ENCODE measurements around the gene PLXNA4.

The PLXNA4 gene

GRCh38 chr7:132145466-132145865, 430.8 kb downstream of the PLXNA4 start:
- no peak for ATAC-seq
- no peak overlapping the region for H3K27ac Mint-ChIP-seq
- no peaks in the 10 kb centered on the region for H3K9me3 Mint-ChIP-seq
- H3K4me3 Mint-ChIP-seq = no peak overlapping the region
- no peak for DNase-seq (ENCODE audit: low spot score in 2 of 2)
- H3K4me1 Mint-ChIP-seq = no peaks in the 10 kb centered on the region
- H3K36me3 Mint-ChIP-seq = no peaks in the 10 kb centered on the region

GRCh38 chr7:132145063-132145462, 431.2 kb downstream of the PLXNA4 start:
- no peak for DNase-seq (ENCODE audit: low spot score in 2 of 2)
- H3K9me3 Mint-ChIP-seq = no peaks in the 10 kb centered on the region
- no peak for ATAC-seq
- H3K27ac Mint-ChIP-seq = no peak overlapping the region
- no peaks in the 10 kb centered on the region for H3K36me3 Mint-ChIP-seq
- H3K4me1 Mint-ChIP-seq = no peaks in the 10 kb centered on the region
- no peak overlapping the region for H3K4me3 Mint-ChIP-seq

- no peak overlapping the region for H3K27ac Mint-ChIP-seq
- H3K4me1 Mint-ChIP-seq = no peaks in the 10 kb centered on the region
- ATAC-seq (no peak), DNase-seq (ENCODE audit: low spot score in 2 of 2) (no peak)
- no peak overlapping the region for H3K4me3 Mint-ChIP-seq
- H3K36me3 Mint-ChIP-seq = no peaks in the 10 kb centered on the region
- H3K9me3 Mint-ChIP-seq = no peaks in the 10 kb centered on the region
Measured at GRCh38 chr7:132142006-132142405, 434.3 kb downstream of the PLXNA4 start.

GRCh38 chr7:132141109-132141508, 435.2 kb downstream of the PLXNA4 start:
- no peaks in the 10 kb centered on the region for H3K9me3 Mint-ChIP-seq
- H3K36me3 Mint-ChIP-seq = no peaks in the 10 kb centered on the region
- no peak for DNase-seq (ENCODE audit: low spot score in 2 of 2)
- ATAC-seq = no peak
- H3K27ac Mint-ChIP-seq = no peak overlapping the region
- no peaks in the 10 kb centered on the region for H3K4me1 Mint-ChIP-seq
- no peak overlapping the region for H3K4me3 Mint-ChIP-seq

- no peak overlapping the region for H3K4me3 Mint-ChIP-seq
- H3K9me3 Mint-ChIP-seq = no peaks in the 10 kb centered on the region
- no peaks in the 10 kb centered on the region for H3K36me3 Mint-ChIP-seq
- ATAC-seq (no peak), DNase-seq (ENCODE audit: low spot score in 2 of 2) (no peak)
- no peaks in the 10 kb centered on the region for H3K4me1 Mint-ChIP-seq
- H3K27ac Mint-ChIP-seq = no peak overlapping the region
Measured at GRCh38 chr7:132140341-132140740, 435.9 kb downstream of the PLXNA4 start.

- H3K9me3 Mint-ChIP-seq = no peaks in the 10 kb centered on the region
- H3K4me1 Mint-ChIP-seq = no peaks in the 10 kb centered on the region
- no peaks in the 10 kb centered on the region for H3K36me3 Mint-ChIP-seq
- DNase-seq (ENCODE audit: low spot score in 2 of 2) = no peak
- no peak for ATAC-seq
- no peak overlapping the region for H3K27ac Mint-ChIP-seq
- H3K4me3 Mint-ChIP-seq = no peak overlapping the region
Measured at GRCh38 chr7:132138817-132139216, 437.5 kb downstream of the PLXNA4 start.

- no peak overlapping the region for H3K4me3 Mint-ChIP-seq
- no peaks in the 10 kb centered on the region for H3K36me3 Mint-ChIP-seq
- ATAC-seq = no peak
- no peaks in the 10 kb centered on the region for H3K4me1 Mint-ChIP-seq
- no peak for DNase-seq (ENCODE audit: low spot score in 2 of 2)
- no peak overlapping the region for H3K27ac Mint-ChIP-seq
- no peaks in the 10 kb centered on the region for H3K9me3 Mint-ChIP-seq
Measured at GRCh38 chr7:132137681-132138080, 438.6 kb downstream of the PLXNA4 start.

GRCh38 chr7:132135746-132136385, 440.4 kb downstream of the PLXNA4 start:
- Mint-ChIP-seq H3K9me3 (peaks cover 3% of the 10 kb centered on the region), H3K4me3 (no peak overlapping the region), H3K36me3 (no peaks in the 10 kb centered on the region), H3K27ac (no peak overlapping the region), H3K4me1 (no peaks in the 10 kb centered on the region)
- DNase-seq (ENCODE audit: low spot score in 2 of 2) (no peak), ATAC-seq (no peak)

GRCh38 chr7:132134814-132135445, 441.3 kb downstream of the PLXNA4 start:
- Mint-ChIP-seq H3K9me3 (peaks cover 3% of the 10 kb centered on the region), H3K4me1 (peaks cover 7% of the 10 kb centered on the region), H3K36me3 (no peaks in the 10 kb centered on the region), H3K4me3 (no peak overlapping the region), H3K27ac (no peak overlapping the region)
- DNase-seq (ENCODE audit: low spot score in 2 of 2) (no peak), ATAC-seq (no peak)

GRCh38 chr7:132133501-132133900, 442.8 kb downstream of the PLXNA4 start:
- H3K4me1 Mint-ChIP-seq = peaks cover 7% of the 10 kb centered on the region
- ATAC-seq (no peak), DNase-seq (ENCODE audit: low spot score in 2 of 2) (no peak)
- no peaks in the 10 kb centered on the region for H3K36me3 Mint-ChIP-seq
- H3K4me3 Mint-ChIP-seq = no peak overlapping the region
- H3K9me3 Mint-ChIP-seq = peaks cover 3% of the 10 kb centered on the region
- H3K27ac Mint-ChIP-seq = no peak overlapping the region

GRCh38 chr7:132131196-132131595, 445.1 kb downstream of the PLXNA4 start:
- ATAC-seq = no peak
- Mint-ChIP-seq H3K27ac (no peak overlapping the region), H3K4me1 (peaks cover 7% of the 10 kb centered on the region), H3K9me3 (peaks cover 3% of the 10 kb centered on the region), H3K4me3 (no peak overlapping the region), H3K36me3 (no peaks in the 10 kb centered on the region)
- DNase-seq (ENCODE audit: low spot score in 2 of 2) = no peak

GRCh38 chr7:132130497-132130896, 445.8 kb downstream of the PLXNA4 start:
- no peaks in the 10 kb centered on the region for H3K36me3 Mint-ChIP-seq
- H3K4me3 Mint-ChIP-seq = no peak overlapping the region
- DNase-seq (ENCODE audit: low spot score in 2 of 2) (no peak), ATAC-seq (no peak)
- no peak overlapping the region for H3K27ac Mint-ChIP-seq
- H3K9me3 Mint-ChIP-seq = peaks cover 3% of the 10 kb centered on the region
- peaks cover 7% of the 10 kb centered on the region for H3K4me1 Mint-ChIP-seq

GRCh38 chr7:132125872-132126595, 450.2 kb downstream of the PLXNA4 start:
- H3K9me3 Mint-ChIP-seq = peaks cover 2% of the 10 kb centered on the region
- peaks cover 7% of the 10 kb centered on the region for H3K4me1 Mint-ChIP-seq
- H3K36me3 Mint-ChIP-seq = no peaks in the 10 kb centered on the region
- no peak overlapping the region for H3K4me3 Mint-ChIP-seq
- ATAC-seq (no peak), DNase-seq (ENCODE audit: low spot score in 2 of 2) (no peak)
- no peak overlapping the region for H3K27ac Mint-ChIP-seq

- no peak for ATAC-seq
- H3K27ac Mint-ChIP-seq = no peak overlapping the region
Measured at GRCh38 chr7:132125096-132125495, 451.2 kb downstream of the PLXNA4 start.

GRCh38 chr7:132124575-132124974, 451.7 kb downstream of the PLXNA4 start:
- Mint-ChIP-seq H3K36me3 (no peaks in the 10 kb centered on the region), H3K9me3 (peaks cover 2% of the 10 kb centered on the region), H3K27ac (no peak overlapping the region), H3K4me1 (no peaks in the 10 kb centered on the region), H3K4me3 (no peak overlapping the region)
- ATAC-seq (no peak), DNase-seq (ENCODE audit: low spot score in 2 of 2) (no peak)

More at GRCh38 chr7:132125096-132125495, 451.2 kb downstream of the PLXNA4 start:
- Mint-ChIP-seq H3K4me1 (peaks cover under 1% of the 10 kb centered on the region), H3K4me3 (no peak overlapping the region), H3K36me3 (no peaks in the 10 kb centered on the region), H3K9me3 (peaks cover 2% of the 10 kb centered on the region)
- DNase-seq (ENCODE audit: low spot score in 2 of 2) = no peak

- H3K4me1 Mint-ChIP-seq = no peaks in the 10 kb centered on the region
- no peak for DNase-seq (ENCODE audit: low spot score in 2 of 2)
- no peak for ATAC-seq
- no peaks in the 10 kb centered on the region for H3K36me3 Mint-ChIP-seq
- H3K27ac Mint-ChIP-seq = no peak overlapping the region
- peaks cover 2% of the 10 kb centered on the region for H3K9me3 Mint-ChIP-seq
- H3K4me3 Mint-ChIP-seq = no peak overlapping the region
Measured at GRCh38 chr7:132123773-132124172, 452.5 kb downstream of the PLXNA4 start.
